CD14-positive monocyte (primary cell): ENCODE measurements around the gene CMC2. TPM values are rescaled to one million over a fixed set of nuclear protein-coding genes. Genes with fewer than 3 reads are reported as not detected.

Source experiments
- DNase-seq, 3 donors: peaks; one replicate each; pipeline ENCODE4 v3.0.0-alpha.2; 2011 to 2022
- H2AFZ ChIP-seq: 2 replicates; pipeline ENCODE4 v1.6.0; 2012; ENCODE audit warnings: mild to moderate bottlenecking, low read depth, low read length, inconsistent platforms; ENCODE audit not compliant: insufficient read depth, poor library complexity, severe bottlenecking
- H3K27ac ChIP-seq, 2 donors: 1 replicate in 1 of 2; 2 replicates in 1 of 2; pipeline ENCODE4 v1.5.1; 2012 to 2013; ENCODE audit warnings: low read length in 2 of 2, control low read depth in 1 of 2, inconsistent platforms in 1 of 2, low read depth in 1 of 2, mild to moderate bottlenecking in 1 of 2
- H3K27me3 ChIP-seq, 2 donors: one replicate each; pipeline versions ENCODE4 v1.6.0 to v1.6.1; 2011 to 2013; ENCODE audit warnings: low read length in 2 of 2; ENCODE audit not compliant: control insufficient read depth in 2 of 2, insufficient read depth in 2 of 2
- H3K36me3 ChIP-seq, 2 donors: replicated peaks in 1 of 2; 1 replicate in 1 of 2; 2 replicates in 1 of 2; pipeline versions ENCODE4 v1.5.1 to v1.6.1; 2012 to 2013; ENCODE audit warnings: low read length in 2 of 2, control low read depth in 1 of 2, inconsistent platforms in 1 of 2, mild to moderate bottlenecking in 1 of 2; ENCODE audit not compliant: insufficient read depth in 2 of 2, control insufficient read depth in 1 of 2
- H3K4me1 ChIP-seq, 2 donors: 1 replicate in 1 of 2; 2 replicates in 1 of 2; pipeline versions ENCODE4 v1.5.1 to v1.6.1; 2012 to 2013; ENCODE audit warnings: low read length in 2 of 2, control low read depth in 1 of 2, inconsistent platforms in 1 of 2, mild to moderate bottlenecking in 1 of 2, moderate library complexity in 1 of 2; ENCODE audit not compliant: insufficient read depth in 2 of 2, control insufficient read depth in 1 of 2
- H3K4me2 ChIP-seq: replicated peaks from 2 replicates; pipeline ENCODE3; 2012; ENCODE audit warnings: low read length, moderate library complexity, mild to moderate bottlenecking; ENCODE audit not compliant: poor library complexity, severe bottlenecking; ENCODE audit errors: extremely low read depth
- H3K4me3 ChIP-seq, 3 experiments: fragments of 200-600 bp in 1 of 3; sonication (generic) in 1 of 3; replicated peaks in 1 of 3; 1 replicate in 2 of 3; 2 replicates in 1 of 3; pipeline ENCODE4 v1.5.1; 2011 to 2013; ENCODE audit warnings: low read length in 3 of 3, mild to moderate bottlenecking in 3 of 3, control low read depth in 2 of 3, low read depth in 2 of 3, inconsistent platforms in 1 of 3, moderate library complexity in 1 of 3
- H3K79me2 ChIP-seq: 2 replicates; pipeline ENCODE4 v1.6.0; 2012; ENCODE audit warnings: mild to moderate bottlenecking, control low read depth, inconsistent platforms, low read length, moderate library complexity; ENCODE audit not compliant: insufficient read depth
- H3K9ac ChIP-seq: 2 replicates; pipeline ENCODE4 v1.6.0; 2017; ENCODE audit warnings: low read length, mild to moderate bottlenecking; ENCODE audit not compliant: insufficient read depth, poor library complexity, severe bottlenecking
- H3K9me3 ChIP-seq, 2 donors: replicated peaks in 1 of 2; 1 replicate in 1 of 2; 2 replicates in 1 of 2; pipeline versions ENCODE4 v1.5.1 to v1.6.1; 2012 to 2013; ENCODE audit warnings: low read length in 2 of 2, control low read depth in 1 of 2; ENCODE audit not compliant: control insufficient read depth in 1 of 2, insufficient read depth in 1 of 2
- H4K20me1 ChIP-seq: 2 replicates; pipeline ENCODE4 v1.6.0; 2012; ENCODE audit warnings: mild to moderate bottlenecking, low read length, control low read depth, moderate library complexity; ENCODE audit not compliant: insufficient read depth
- H3K27ac Mint-ChIP-seq, 7 donors: one replicate each; pipeline ENCODE4 v1.8.0; 2020; ENCODE audit warnings: mild to moderate bottlenecking in 7 of 7, mixed read lengths in 7 of 7, moderate library complexity in 6 of 7, inconsistent platforms in 2 of 7
- H3K27me3 Mint-ChIP-seq, 3 donors: one replicate each; pipeline ENCODE4 v1.8.0; 2021 to 2022; ENCODE audit warnings: low read depth in 3 of 3, mild to moderate bottlenecking in 3 of 3, mixed read lengths in 3 of 3, moderate library complexity in 3 of 3, inconsistent platforms in 1 of 3
- H3K36me3 Mint-ChIP-seq, 2 donors: one replicate each; pipeline ENCODE4 v1.8.0; 2020; ENCODE audit warnings: mixed read lengths in 2 of 2, inconsistent platforms in 1 of 2, mild to moderate bottlenecking in 1 of 2
- H3K4me1 Mint-ChIP-seq: one replicate; pipeline ENCODE4 v1.8.0; 2020; ENCODE audit warnings: mild to moderate bottlenecking, mixed read lengths
- H3K4me3 Mint-ChIP-seq, 2 donors: one replicate each; pipeline ENCODE4 v1.8.0; 2020; ENCODE audit warnings: mild to moderate bottlenecking in 2 of 2, mixed read lengths in 2 of 2, moderate library complexity in 1 of 2
- H3K9me3 Mint-ChIP-seq, 7 donors: one replicate each; pipeline ENCODE4 v1.8.0; 2020 to 2022; ENCODE audit warnings: mixed read lengths in 7 of 7, mild to moderate bottlenecking in 6 of 7, moderate library complexity in 6 of 7, inconsistent platforms in 2 of 7
- WGBS: methylation state at CpG from one replicate; pipeline ENCODE4 v1.1.5; 2013; ENCODE audit warnings: missing lambda C conversion rate; ENCODE audit not compliant: insufficient coverage; 5-methylcytosine and 5-hydroxymethylcytosine counted together
- intact Hi-C, 2 donors: fragments of 100-400 bp; cut with micrococcal nuclease; formaldehyde crosslinking; loops; one replicate each; pipeline versions ENCODE4 v1.15.0 to v1.15.1; 2023
- polyA plus RNA-seq, 3 donors: library from polyadenylated mRNA; depleted of rRNA in 1 of 3; unstranded in 2 of 3; stranded (reverse) in 1 of 3; fragments of 300-500 nt in 2 of 3; fragments of >200 nt in 1 of 3; fragmentation: Illumina TruSeq in 2 of 3; gene quantifications; 1 replicate in 2 of 3; 2 replicates in 1 of 3; pipeline ENCODE4 v1.2.3, GENCODE V29; 2012 to 2021
- TF ChIP-seq, protein P1 (sequence below): fragments of 200-600 bp; IDR thresholded peaks from one replicate; pipeline ENCODE4 v1.8.0; 2022; ENCODE audit warnings: antibody characterized with exemption, mild to moderate bottlenecking

The CMC2 gene
- polyA plus RNA-seq, 3 donors = 55.3 to 79.5 (median 70.7) TPM

DNA sequence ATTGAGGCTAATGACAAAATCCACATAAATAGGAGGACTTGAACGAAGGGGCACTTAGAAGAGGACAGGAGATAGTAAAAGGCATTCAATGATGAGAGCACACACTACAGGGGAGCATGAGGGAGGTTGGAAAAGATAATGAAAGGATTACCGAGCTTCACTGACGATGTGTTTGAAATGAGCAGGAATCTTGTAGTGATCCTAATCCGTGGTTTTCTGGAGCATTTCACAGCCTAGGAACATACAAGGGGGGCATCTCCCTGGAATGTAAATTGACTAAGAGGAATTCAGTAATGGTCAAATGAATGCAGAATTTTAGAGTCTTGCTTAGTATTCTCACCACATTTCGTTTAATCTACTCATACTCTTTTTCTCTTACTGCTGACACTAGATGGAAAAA lies 34.2 kb upstream of the CMC2 start:
- Histone ChIP-seq H3K27ac (no peak overlapping the region), H3K79me2 (peaks cover 26% of the 10 kb centered on the region), H4K20me1 (peaks cover 16% of the 10 kb centered on the region), H3K36me3 (peaks cover 42 to 67% of the 10 kb centered on the region in 2 donors), H3K4me3 (no peak overlapping the region), H3K4me1 (peaks cover 11 to 14% of the 10 kb centered on the region in 2 donors), H3K4me2 (no peak overlapping the region), H3K9ac (no peak overlapping the region), H3K9me3 (no peaks in the 10 kb centered on the region), H2AFZ (no peak overlapping the region), H3K27me3 (no peaks in the 10 kb centered on the region)
- peaks cover 0 to 2% (median 0%) of the 10 kb centered on the region in 3 donors for H3K27me3 Mint-ChIP-seq
- H3K27ac Mint-ChIP-seq = no peak overlapping the region
- 97% methylated on average over 3 of the region's 5 CpGs for WGBS
- DNase-seq = no peak
- peaks cover 59 to 64% of the 10 kb centered on the region in 2 donors for H3K36me3 Mint-ChIP-seq
- no peaks in the 10 kb centered on the region for H3K9me3 Mint-ChIP-seq
- intact Hi-C loops = no loop called here
- H3K4me3 Mint-ChIP-seq = no peak overlapping the region
- TF ChIP-seq, protein P1, sequence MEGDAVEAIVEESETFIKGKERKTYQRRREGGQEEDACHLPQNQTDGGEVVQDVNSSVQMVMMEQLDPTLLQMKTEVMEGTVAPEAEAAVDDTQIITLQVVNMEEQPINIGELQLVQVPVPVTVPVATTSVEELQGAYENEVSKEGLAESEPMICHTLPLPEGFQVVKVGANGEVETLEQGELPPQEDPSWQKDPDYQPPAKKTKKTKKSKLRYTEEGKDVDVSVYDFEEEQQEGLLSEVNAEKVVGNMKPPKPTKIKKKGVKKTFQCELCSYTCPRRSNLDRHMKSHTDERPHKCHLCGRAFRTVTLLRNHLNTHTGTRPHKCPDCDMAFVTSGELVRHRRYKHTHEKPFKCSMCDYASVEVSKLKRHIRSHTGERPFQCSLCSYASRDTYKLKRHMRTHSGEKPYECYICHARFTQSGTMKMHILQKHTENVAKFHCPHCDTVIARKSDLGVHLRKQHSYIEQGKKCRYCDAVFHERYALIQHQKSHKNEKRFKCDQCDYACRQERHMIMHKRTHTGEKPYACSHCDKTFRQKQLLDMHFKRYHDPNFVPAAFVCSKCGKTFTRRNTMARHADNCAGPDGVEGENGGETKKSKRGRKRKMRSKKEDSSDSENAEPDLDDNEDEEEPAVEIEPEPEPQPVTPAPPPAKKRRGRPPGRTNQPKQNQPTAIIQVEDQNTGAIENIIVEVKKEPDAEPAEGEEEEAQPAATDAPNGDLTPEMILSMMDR = no peak
- H3K4me1 Mint-ChIP-seq = peaks cover 21% of the 10 kb centered on the region

DNA sequence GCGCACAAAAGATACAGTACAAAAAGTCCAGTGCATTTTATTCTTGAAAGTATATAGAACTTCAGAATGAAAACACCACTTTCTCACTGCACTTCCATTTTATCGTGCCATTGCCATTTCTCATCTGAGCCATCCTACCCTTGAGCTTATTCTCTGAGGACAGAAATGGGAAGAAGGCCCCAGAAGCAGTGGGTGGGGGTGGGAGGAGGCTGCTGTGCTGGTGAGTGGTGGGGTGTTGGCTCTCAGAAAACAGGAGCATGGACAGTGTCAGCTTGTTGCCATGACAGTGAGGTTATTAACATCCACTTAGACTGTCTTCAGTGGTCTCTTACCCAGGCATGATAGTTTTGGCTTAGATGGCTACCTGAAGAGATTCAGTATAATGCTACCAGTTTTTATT lies 33.4 kb upstream of the CMC2 start:
- Histone ChIP-seq H4K20me1 (peaks cover 16% of the 10 kb centered on the region), H3K9me3 (no peaks in the 10 kb centered on the region), H3K9ac (no peak overlapping the region), H3K27me3 (no peaks in the 10 kb centered on the region), H3K4me1 (peaks cover 14% of the 10 kb centered on the region in 2 donors), H3K4me2 (no peak overlapping the region), H2AFZ (no peak overlapping the region), H3K27ac (no peak overlapping the region), H3K4me3 (no peak overlapping the region), H3K36me3 (peaks cover 36 to 60% of the 10 kb centered on the region in 2 donors), H3K79me2 (peaks cover 26% of the 10 kb centered on the region)
- DNase-seq = no peak
- TF ChIP-seq, protein P1 = no peak
- intact Hi-C loops = no loop called here
- Mint-ChIP-seq H3K9me3 (no peaks in the 10 kb centered on the region), H3K27ac (no peak overlapping the region), H3K36me3 (peaks cover 54 to 58% of the 10 kb centered on the region in 2 donors), H3K27me3 (peaks cover 0 to 2% (median 0%) of the 10 kb centered on the region in 3 donors), H3K4me3 (no peak overlapping the region), H3K4me1 (peaks cover 23% of the 10 kb centered on the region)
- no CpG with 5 or more reads among the region's 2 CpGs for WGBS
